DND-41 (cell line): ENCODE results near the gene SESTD1.
A peak's percentile ranks its signal among the peaks of the same experiment; 100 is the strongest.

ENCODE experiments used
- ATAC-seq: fragments of 200-7000 bp; cut with Tn5 transposase; 3 replicates; pipeline ENCODE4 v1.9.1; 2021; ENCODE audit warnings: low read depth; ENCODE audit not compliant: insufficient read depth
- DNase-seq: peaks from one replicate; pipeline ENCODE4 v3.0.0-alpha.2; 2020
- H2AFZ ChIP-seq: 2 replicates; pipeline ENCODE4 v1.6.0; 2012; ENCODE audit warnings: low read depth, low read length
- H3K27ac ChIP-seq: 2 replicates; pipeline ENCODE4 v1.5.1; 2012; ENCODE audit warnings: low read length, inconsistent platforms
- H3K27me3 ChIP-seq: fragments of 200-600 bp; sonication (generic); 2 replicates; pipeline ENCODE4 v1.6.0; 2012; ENCODE audit warnings: low read length, mild to moderate bottlenecking, inconsistent platforms; ENCODE audit not compliant: insufficient read depth, poor library complexity
- H3K36me3 ChIP-seq: 2 replicates; pipeline ENCODE4 v1.5.1; 2012; ENCODE audit warnings: low read length, inconsistent platforms; ENCODE audit not compliant: insufficient read depth
- H3K4me1 ChIP-seq: 2 replicates; pipeline ENCODE4 v1.5.1; 2012; ENCODE audit warnings: mild to moderate bottlenecking, low read length; ENCODE audit not compliant: insufficient read depth
- H3K4me2 ChIP-seq: 2 replicates; pipeline ENCODE4 v1.6.0; 2012; ENCODE audit warnings: mild to moderate bottlenecking, moderate library complexity, low read length, inconsistent platforms; ENCODE audit not compliant: insufficient read depth
- H3K4me3 ChIP-seq, 2 experiments: fragments of 200-600 bp in 1 of 2; shearing (Covaris generic) in 1 of 2; 2 replicates each; pipeline ENCODE4 v1.5.1; 2012 to 2016; ENCODE audit warnings: inconsistent platforms in 2 of 2, low read length in 2 of 2, mild to moderate bottlenecking in 2 of 2, low read depth in 1 of 2, moderate library complexity in 1 of 2
- H3K79me2 ChIP-seq: 2 replicates; pipeline ENCODE4 v1.6.0; 2012; ENCODE audit warnings: low read length, inconsistent platforms; ENCODE audit not compliant: insufficient read depth
- H3K9ac ChIP-seq: 2 replicates; pipeline ENCODE4 v1.6.0; 2012; ENCODE audit warnings: low read depth, mild to moderate bottlenecking, inconsistent platforms, low read length, moderate library complexity
- H3K9me3 ChIP-seq: 2 replicates; pipeline ENCODE4 v1.5.1; 2012; ENCODE audit warnings: low read length, moderate library complexity, mild to moderate bottlenecking, inconsistent platforms; ENCODE audit not compliant: insufficient read depth, severe bottlenecking
- H4K20me1 ChIP-seq: 2 replicates; pipeline ENCODE4 v1.6.0; 2012; ENCODE audit warnings: low read length; ENCODE audit not compliant: insufficient read depth
- EZH2 ChIP-seq: IDR thresholded peaks from 3 replicates; pipeline ENCODE4 v1.6.1; 2012; ENCODE audit warnings: borderline replicate concordance, low read depth, mild to moderate bottlenecking, moderate library complexity, low read length, inconsistent platforms; ENCODE audit not compliant: severe bottlenecking
- TF ChIP-seq, protein P1 (sequence below): IDR thresholded peaks from 2 replicates; pipeline ENCODE4 v1.5.1; 2012; ENCODE audit warnings: borderline replicate concordance, low read length, moderate library complexity, mild to moderate bottlenecking; ENCODE audit not compliant: poor library complexity, severe bottlenecking; ENCODE audit errors: extremely low read depth

Gene SESTD1

DNA sequence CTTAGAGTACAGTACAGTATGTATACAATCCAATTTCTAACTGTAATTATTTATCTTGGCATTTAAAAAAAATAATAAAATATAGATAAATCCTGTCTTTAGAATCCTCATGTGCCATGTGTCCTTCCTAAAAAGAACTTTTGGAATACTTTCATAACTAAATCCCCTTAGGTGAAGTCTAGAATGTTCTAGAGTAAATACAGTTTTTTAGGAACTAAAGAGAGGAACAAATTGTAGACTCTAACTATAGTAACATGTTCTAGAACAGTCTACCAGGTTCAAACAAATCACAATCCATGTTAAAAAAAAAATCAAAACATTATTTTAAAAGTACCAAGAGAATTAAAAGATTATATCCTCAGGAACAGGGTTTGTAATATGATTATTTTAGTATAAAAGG, 134.1 kb downstream of the SESTD1 start:
- DNase-seq (no peak), ATAC-seq (no peak)
- no peak overlapping the region for H3K27ac ChIP-seq
- no peaks in the 10 kb centered on the region for H3K4me1 ChIP-seq
- H2AFZ ChIP-seq = no peak overlapping the region
- H4K20me1 ChIP-seq = no peaks in the 10 kb centered on the region
- no peak overlapping the region for H3K4me2 ChIP-seq
- no peak overlapping the region for H3K4me3 ChIP-seq
- H3K9me3 ChIP-seq = no peaks in the 10 kb centered on the region
- peaks cover 3% of the 10 kb centered on the region; the same call in 1 of the 2 replicates for H3K36me3 ChIP-seq
- no peak for TF ChIP-seq EZH2
- TF ChIP-seq, protein P1, sequence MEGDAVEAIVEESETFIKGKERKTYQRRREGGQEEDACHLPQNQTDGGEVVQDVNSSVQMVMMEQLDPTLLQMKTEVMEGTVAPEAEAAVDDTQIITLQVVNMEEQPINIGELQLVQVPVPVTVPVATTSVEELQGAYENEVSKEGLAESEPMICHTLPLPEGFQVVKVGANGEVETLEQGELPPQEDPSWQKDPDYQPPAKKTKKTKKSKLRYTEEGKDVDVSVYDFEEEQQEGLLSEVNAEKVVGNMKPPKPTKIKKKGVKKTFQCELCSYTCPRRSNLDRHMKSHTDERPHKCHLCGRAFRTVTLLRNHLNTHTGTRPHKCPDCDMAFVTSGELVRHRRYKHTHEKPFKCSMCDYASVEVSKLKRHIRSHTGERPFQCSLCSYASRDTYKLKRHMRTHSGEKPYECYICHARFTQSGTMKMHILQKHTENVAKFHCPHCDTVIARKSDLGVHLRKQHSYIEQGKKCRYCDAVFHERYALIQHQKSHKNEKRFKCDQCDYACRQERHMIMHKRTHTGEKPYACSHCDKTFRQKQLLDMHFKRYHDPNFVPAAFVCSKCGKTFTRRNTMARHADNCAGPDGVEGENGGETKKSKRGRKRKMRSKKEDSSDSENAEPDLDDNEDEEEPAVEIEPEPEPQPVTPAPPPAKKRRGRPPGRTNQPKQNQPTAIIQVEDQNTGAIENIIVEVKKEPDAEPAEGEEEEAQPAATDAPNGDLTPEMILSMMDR = no peak
- no peak overlapping the region for H3K9ac ChIP-seq
- no peaks in the 10 kb centered on the region for H3K79me2 ChIP-seq
- no peaks in the 10 kb centered on the region for H3K27me3 ChIP-seq

DNA sequence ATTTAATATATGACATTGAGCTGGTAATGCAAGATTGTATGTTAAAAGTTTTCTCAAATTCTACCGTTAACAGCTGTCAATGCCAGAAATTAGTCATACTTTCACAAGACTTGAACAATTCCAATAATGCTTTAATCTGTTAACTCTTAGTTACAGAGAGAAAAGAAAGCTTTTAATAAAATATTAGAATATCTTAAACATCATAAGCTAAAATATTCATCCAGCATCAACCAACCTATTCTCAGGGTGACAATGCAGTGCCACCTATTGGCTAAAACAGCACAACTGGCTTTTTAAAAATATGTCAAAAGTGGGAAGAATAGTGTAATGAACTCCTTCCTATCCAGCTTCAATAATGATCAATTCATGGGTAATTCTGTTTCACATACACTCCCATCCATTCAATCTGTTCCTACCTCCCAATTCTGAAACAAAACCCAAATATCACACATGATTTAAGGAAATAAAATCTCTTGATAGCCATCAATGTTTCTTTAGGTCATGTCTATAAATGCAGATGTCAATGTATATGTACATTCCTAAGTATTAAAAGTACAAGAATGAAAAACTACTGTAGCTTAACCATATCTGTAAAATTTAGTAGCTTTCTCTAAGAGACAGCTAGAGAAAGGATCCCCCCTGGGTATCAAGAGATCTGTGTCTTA, 134.9 kb downstream of the SESTD1 start:
- no peaks in the 10 kb centered on the region for H3K79me2 ChIP-seq
- no peaks in the 10 kb centered on the region for H3K27me3 ChIP-seq
- H2AFZ ChIP-seq = no peak overlapping the region
- TF ChIP-seq, protein P1 = peak; percentile 79
- no peak for TF ChIP-seq EZH2
- no peak overlapping the region for H3K9ac ChIP-seq
- no peak overlapping the region for H3K4me2 ChIP-seq
- peak; percentile 66; the same call in 2 of the 3 replicates for ATAC-seq
- H3K27ac ChIP-seq = no peak overlapping the region
- no peaks in the 10 kb centered on the region for H3K4me1 ChIP-seq
- no peaks in the 10 kb centered on the region for H3K9me3 ChIP-seq
- no peak overlapping the region for H3K4me3 ChIP-seq
- peaks cover 3% of the 10 kb centered on the region; the same call in 1 of the 2 replicates for H3K36me3 ChIP-seq
- H4K20me1 ChIP-seq = no peaks in the 10 kb centered on the region
- peak; percentile 19 for DNase-seq

DNA sequence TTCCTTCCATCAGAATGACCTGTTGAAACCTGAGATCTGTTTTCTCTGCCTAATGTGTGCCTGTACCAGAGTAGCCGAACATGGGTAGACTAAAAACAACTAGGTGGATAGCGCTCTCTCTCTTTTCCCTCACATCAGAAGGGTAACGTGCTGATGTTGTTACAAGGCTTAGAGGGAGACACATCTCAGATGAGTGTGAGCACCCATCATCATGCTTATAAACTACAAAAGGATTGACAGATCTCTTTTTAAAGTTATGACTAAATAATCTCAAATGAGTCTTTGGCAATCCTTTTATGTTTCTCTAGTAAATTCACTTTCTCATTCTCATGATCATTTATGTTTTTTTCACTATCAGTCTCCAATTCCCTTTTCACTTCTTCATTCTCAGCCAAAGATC, 139.2 kb downstream of the SESTD1 start:
- no peaks in the 10 kb centered on the region for H4K20me1 ChIP-seq
- peaks cover 6% of the 10 kb centered on the region; the same call in 1 of the 2 replicates for H3K36me3 ChIP-seq
- H2AFZ ChIP-seq = no peak overlapping the region
- no peak overlapping the region for H3K9ac ChIP-seq
- no peaks in the 10 kb centered on the region for H3K27me3 ChIP-seq
- no peaks in the 10 kb centered on the region for H3K9me3 ChIP-seq
- H3K79me2 ChIP-seq = no peaks in the 10 kb centered on the region
- no peaks in the 10 kb centered on the region for H3K4me1 ChIP-seq
- ATAC-seq (no peak), DNase-seq (no peak)
- H3K27ac ChIP-seq = no peak overlapping the region
- H3K4me2 ChIP-seq = no peak overlapping the region
- H3K4me3 ChIP-seq = no peak overlapping the region
- TF ChIP-seq, protein P1 = no peak
- no peak for TF ChIP-seq EZH2

DNA sequence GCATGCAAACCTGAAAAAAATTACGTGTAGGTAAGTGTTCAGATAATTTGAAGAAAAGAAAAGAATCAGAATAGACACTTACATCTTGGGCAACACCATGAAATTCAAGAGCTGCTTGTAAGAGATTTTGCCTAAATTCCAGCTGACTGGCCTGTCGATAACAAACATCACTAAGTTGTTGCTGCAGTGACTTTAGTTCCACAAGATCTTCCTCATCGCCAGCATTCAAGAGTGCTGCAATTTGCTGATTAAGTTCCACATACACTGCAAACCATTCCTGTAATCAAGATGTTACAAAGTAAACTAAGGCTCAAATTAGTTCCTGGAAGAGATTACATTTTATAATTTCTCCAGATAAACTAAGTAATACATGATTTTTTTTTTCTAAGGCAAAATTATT, 140.3 kb downstream of the SESTD1 start:
- no peak for ATAC-seq
- no peak for DNase-seq
- H3K27me3 ChIP-seq = no peaks in the 10 kb centered on the region
- H3K4me3 ChIP-seq = no peak overlapping the region
- H3K36me3 ChIP-seq = peaks cover 11% of the 10 kb centered on the region; the same call in 1 of the 2 replicates
- no peak overlapping the region for H3K9ac ChIP-seq
- no peaks in the 10 kb centered on the region for H3K79me2 ChIP-seq
- H3K9me3 ChIP-seq = no peaks in the 10 kb centered on the region
- H3K27ac ChIP-seq = no peak overlapping the region
- H4K20me1 ChIP-seq = no peaks in the 10 kb centered on the region
- H3K4me1 ChIP-seq = no peaks in the 10 kb centered on the region
- TF ChIP-seq, protein P1 = no peak
- TF ChIP-seq EZH2 = no peak
- H2AFZ ChIP-seq = no peak overlapping the region
- no peak overlapping the region for H3K4me2 ChIP-seq
